ENCODE data around the gene HMX2. TPM values are rescaled to one million over a fixed set of nuclear protein-coding genes. Genes with fewer than 3 reads are reported as not detected.

HMX2 gene
- total RNA-seq, 1 donor from 2014 or later, result 0.69 TPM

DNA sequence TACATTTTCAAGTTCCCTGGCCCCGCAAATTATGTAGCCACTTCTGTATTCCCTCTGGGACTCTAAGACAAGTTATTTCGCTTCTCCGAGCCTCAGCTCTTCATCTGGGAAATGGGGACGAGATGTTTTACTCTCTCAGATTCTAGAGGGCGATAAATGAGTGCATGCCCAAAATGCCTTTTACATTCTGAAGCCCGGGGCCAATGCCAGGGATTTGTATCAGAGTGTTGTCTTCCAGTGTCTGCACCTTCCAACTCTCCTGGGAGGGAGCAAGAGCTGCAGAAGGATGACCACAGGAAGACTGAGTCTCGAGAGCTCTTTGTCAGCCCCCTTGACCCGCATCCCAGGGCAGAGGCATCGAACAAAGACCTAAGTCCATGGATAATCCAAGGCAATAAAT, 46.1 kb downstream of the HMX2 start:
- DNase-seq (ENCODE audit: low spot score), result no peak

Other genes starting within 250 kb of the HMX2 start
- gene FAM24A, start 237.5 kb upstream of the HMX2 start, total RNA-seq, result not detected
- gene C10orf88, start 193.9 kb upstream of the HMX2 start, total RNA-seq, result 8.5 TPM
- gene PSTK, start 167.7 kb upstream of the HMX2 start, total RNA-seq, result 9.4 TPM
- 15.3 TPM for gene IKZF5, start 139.3 kb upstream of the HMX2 start, total RNA-seq
- gene ACADSB, start 139.1 kb upstream of the HMX2 start, total RNA-seq, result 36.1 TPM
- 1.6 TPM for gene HMX3, start 12.2 kb upstream of the HMX2 start, total RNA-seq
- gene BUB3, start 6.3 kb downstream of the HMX2 start, total RNA-seq, result 64.3 TPM

Data from mucosa of gallbladder (tissue), 1 donor.